Right ventricle myocardium superior (tissue), 1 donor: ENCODE data around the gene FCMR. TPM values are rescaled to one million over a fixed set of nuclear protein-coding genes. Genes with fewer than 3 reads are reported as not detected.
"Not testable (repeated sequence)": the region's sequence is repeated elsewhere in the genome, so short reads cannot be mapped to it uniquely, and the experiment has no call there.

Experiments used
- ATAC-seq: fragments of 200-7000 bp; cut with Tn5 transposase; one replicate; pipeline ENCODE4 v1.9.1; 2020; ENCODE audit warnings: mild to moderate bottlenecking; ENCODE audit not compliant: poor library complexity
- DNase-seq: peaks from one replicate; pipeline ENCODE4 v3.0.0-alpha.2; 2020
- intact Hi-C: fragments of 100-400 bp; cut with DNase I; formaldehyde crosslinking; loops from one replicate; pipeline ENCODE4 v1.11.2; 2022
- total RNA-seq: library from RNA; stranded (reverse); fragmentation: NEBNext Ultra II Directional; extraction: Animal tissue kit (Norgen Biotek cat#: 25700); gene quantifications from one replicate; pipeline ENCODE4 v1.2.1, GENCODE V29; 2021
- donor health status: DM: no; HTN: yes; CAD: no; lungs with severe emphysema.

Gene FCMR
- total RNA-seq, 1 donor from 2014 or later, result 3.2 TPM

- DNase-seq (no peak), ATAC-seq (peak; percentile 36)
- intact Hi-C loops, result no loop called here
Measured at GRCh38 chr1:206926286-206926685, 4.5 kb upstream of the FCMR start.

- DNase-seq (peak; percentile 68), ATAC-seq (peak; percentile 68)
- intact Hi-C loops, result no loop called here
Measured at GRCh38 chr1:206925106-206925736, 3.5 kb upstream of the FCMR start.

- no peak for DNase-seq
- ATAC-seq, result no peak
- intact Hi-C loops, result no loop called here
Measured at GRCh38 chr1:206924592-206925105, 2.9 kb upstream of the FCMR start.

GRCh38 chr1:206923961-206924557 is 2.3 kb upstream of the FCMR start:
- ATAC-seq, result peak; percentile 14
- intact Hi-C loops, DNase-seq: not testable (repeated sequence)

- ATAC-seq (no peak), DNase-seq (no peak)
- intact Hi-C loops, result no loop called here
Measured at GRCh38 chr1:206923009-206923960, 1.5 kb upstream of the FCMR start.

GRCh38 chr1:206922524-206922923 is 783 bp upstream of the FCMR start:
- intact Hi-C loops, result no loop called here
- ATAC-seq, result no peak
- DNase-seq, result no peak

- ATAC-seq (no peak), DNase-seq (no peak)
- intact Hi-C loops, result no loop called here
Measured at GRCh38 chr1:206918076-206918475, 3.7 kb downstream of the FCMR start.

GRCh38 chr1:206916000-206916709 is 5.6 kb downstream of the FCMR start:
- DNase-seq (no peak), ATAC-seq (no peak)
- intact Hi-C loops, result no loop called here

- intact Hi-C loops, result no loop called here
- no peak for ATAC-seq
Measured at GRCh38 chr1:206915030-206915735, 6.6 kb downstream of the FCMR start.

GRCh38 chr1:206913766-206914537 is 7.8 kb downstream of the FCMR start:
- DNase-seq (no peak), ATAC-seq (no peak)
- intact Hi-C loops, result loop anchor here (5.0 kb wide), 3 partner anchors 47 to 282 kb away; partner anchors contain the start of gene IL20

More at GRCh38 chr1:206915030-206915735, 6.6 kb downstream of the FCMR start:
- DNase-seq, result no peak

GRCh38 chr1:206912445-206913095 is 9.2 kb downstream of the FCMR start:
- peak; percentile 76 for ATAC-seq
- intact Hi-C loops, result loop anchor here (5.0 kb wide), 3 partner anchors 45 to 280 kb away; partner anchors contain the start of gene IL20
- peak; percentile 62 for DNase-seq

GRCh38 chr1:206911064-206911663 is 10.6 kb downstream of the FCMR start:
- intact Hi-C loops, result loop anchor here (5.0 kb wide), 3 partner anchors 44 to 279 kb away; partner anchors contain the start of gene IL20
- ATAC-seq (peak; percentile 51), DNase-seq (no peak)

GRCh38 chr1:206909883-206910318 is 11.8 kb downstream of the FCMR start:
- DNase-seq (no peak), ATAC-seq (peak; percentile 29)
- intact Hi-C loops, result loop anchor here (5.0 kb wide), 3 partner anchors 43 to 278 kb away; partner anchors contain the start of gene IL20

- DNase-seq (peak; percentile 61), ATAC-seq (peak; percentile 78)
- intact Hi-C loops, result no loop called here
Measured at GRCh38 chr1:206909161-206909882, 12.4 kb downstream of the FCMR start.

- no peak for ATAC-seq
- DNase-seq, result no peak
- intact Hi-C loops, result no loop called here
Measured at GRCh38 chr1:206908038-206908437, 13.7 kb downstream of the FCMR start.
